Immature natural killer cell (primary cell): ENCODE measurements around the gene POC1B. TPM values are rescaled to one million over a fixed set of nuclear protein-coding genes. Genes with fewer than 3 reads are reported as not detected.

Experiments used
- DNase-seq, 3 donors: peaks; one replicate each; pipeline ENCODE4 v3.0.0; 2022; ENCODE audit warnings: mixed read lengths in 1 of 3
- H3K27ac Mint-ChIP-seq, 6 donors: one replicate each; pipeline ENCODE4 v1.8.0; 2020; ENCODE audit warnings: mixed read lengths in 6 of 6, mild to moderate bottlenecking in 5 of 6, inconsistent platforms in 4 of 6, moderate library complexity in 3 of 6
- H3K27me3 Mint-ChIP-seq, 3 donors: one replicate each; pipeline ENCODE4 v1.8.0; 2020 to 2021; ENCODE audit warnings: low read depth in 3 of 3, mild to moderate bottlenecking in 3 of 3, mixed read lengths in 3 of 3, moderate library complexity in 3 of 3, inconsistent platforms in 1 of 3
- H3K36me3 Mint-ChIP-seq, 3 donors: one replicate each; pipeline ENCODE4 v1.8.0; 2020; ENCODE audit warnings: mixed read lengths in 3 of 3, inconsistent platforms in 2 of 3, mild to moderate bottlenecking in 2 of 3
- H3K4me1 Mint-ChIP-seq, 2 donors: one replicate each; pipeline ENCODE4 v1.8.0; 2020; ENCODE audit warnings: inconsistent platforms in 2 of 2, mild to moderate bottlenecking in 2 of 2, mixed read lengths in 2 of 2, moderate library complexity in 1 of 2
- H3K4me3 Mint-ChIP-seq, 5 donors: one replicate each; pipeline ENCODE4 v1.8.0; 2020; ENCODE audit warnings: mild to moderate bottlenecking in 5 of 5, mixed read lengths in 5 of 5, inconsistent platforms in 3 of 5, moderate library complexity in 3 of 5
- H3K9me3 Mint-ChIP-seq, 6 donors: one replicate each; pipeline ENCODE4 v1.8.0; 2020; ENCODE audit warnings: mild to moderate bottlenecking in 6 of 6, mixed read lengths in 6 of 6, inconsistent platforms in 4 of 6, moderate library complexity in 3 of 6
- polyA plus RNA-seq, 3 donors: library from polyadenylated mRNA; unstranded; fragments of 300-500 nt; fragmentation: Illumina TruSeq; gene quantifications; one replicate each; pipeline ENCODE4 v1.2.3, GENCODE V29; 2021

Gene POC1B
- polyA plus RNA-seq, 3 donors from 2014 or later: 57.0 to 85.1 (median 57.9) TPM

DNA sequence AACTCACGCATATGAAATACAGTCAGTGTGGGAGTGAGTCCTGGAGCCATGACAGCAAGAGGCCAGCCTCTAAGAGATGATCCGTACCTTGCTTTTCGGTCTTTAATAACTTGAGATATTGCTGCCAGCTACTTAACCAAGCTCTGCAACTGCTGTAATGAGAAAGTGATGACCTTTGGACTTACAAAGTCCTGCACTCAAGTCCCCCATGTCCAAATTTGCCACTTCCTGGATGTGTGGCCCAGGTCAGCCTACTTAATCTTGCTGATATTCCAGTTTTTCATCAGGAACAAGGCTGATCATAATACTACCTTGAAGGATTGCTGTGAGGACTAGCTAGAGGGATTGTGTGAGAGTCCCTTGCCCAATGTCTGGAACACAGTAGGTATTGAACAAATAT is 139.7 kb downstream of the POC1B start:
- peaks cover 2 to 4% (median 3%) of the 10 kb centered on the region in 3 donors for H3K27me3 Mint-ChIP-seq
- H3K27ac Mint-ChIP-seq: no peak overlapping the region
- no peaks in the 10 kb centered on the region for H3K9me3 Mint-ChIP-seq
- no peaks in the 10 kb centered on the region for H3K36me3 Mint-ChIP-seq
- no peak for DNase-seq
- peaks cover 17 to 18% of the 10 kb centered on the region in 2 donors for H3K4me1 Mint-ChIP-seq
- H3K4me3 Mint-ChIP-seq: no peak overlapping the region

- H3K4me3 Mint-ChIP-seq: no peak overlapping the region
- H3K9me3 Mint-ChIP-seq: no peaks in the 10 kb centered on the region
Observed at GRCh38 chr12:89384807-89385206, 141.0 kb downstream of the POC1B start.

DNA sequence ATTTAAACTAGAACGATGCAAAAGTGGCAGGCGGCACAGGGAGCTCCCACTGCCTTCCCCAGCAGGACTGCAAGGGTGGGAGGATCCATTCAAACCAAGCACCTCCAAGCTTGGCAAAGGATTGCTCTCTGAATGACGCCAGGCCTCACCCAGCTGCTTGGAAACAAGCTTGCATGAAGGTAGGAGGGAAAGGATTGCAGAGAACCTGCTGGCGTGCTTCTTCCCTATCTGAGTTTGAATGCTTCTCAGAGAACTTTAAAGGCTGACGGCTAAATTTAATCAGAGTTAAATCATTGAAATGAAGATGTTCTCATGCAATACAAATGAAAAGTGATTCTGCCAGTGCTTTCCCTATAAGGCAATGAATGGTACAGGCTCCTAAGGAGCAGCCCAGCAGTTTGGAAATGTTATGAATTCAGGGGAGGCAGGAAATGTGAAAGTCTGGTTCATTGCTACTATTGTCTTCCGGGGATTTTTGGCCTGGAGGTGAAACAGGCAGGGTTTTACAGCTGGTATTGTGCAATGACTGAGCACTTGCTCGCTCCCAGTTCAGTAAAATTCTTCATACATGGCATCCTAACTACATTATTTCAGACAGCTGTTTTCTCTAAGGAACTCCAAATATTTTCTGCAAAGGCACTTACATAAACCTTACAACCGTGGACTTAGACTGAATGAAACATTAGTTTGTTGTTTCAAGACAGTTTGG is 141.6 kb downstream of the POC1B start:
- Mint-ChIP-seq H3K27me3 (peaks cover 2 to 6% (median 3%) of the 10 kb centered on the region in 3 donors), H3K4me1 (peaks cover 0 to 2% of the 10 kb centered on the region in 2 donors), H3K27ac (no peak overlapping the region), H3K9me3 (no peaks in the 10 kb centered on the region), H3K36me3 (no peaks in the 10 kb centered on the region), H3K4me3 (no peak overlapping the region)
- no peak for DNase-seq

More at GRCh38 chr12:89384807-89385206, 141.0 kb downstream of the POC1B start:
- no peak for DNase-seq
- Mint-ChIP-seq H3K27me3 (peaks cover 2 to 6% (median 3%) of the 10 kb centered on the region in 3 donors), H3K36me3 (no peaks in the 10 kb centered on the region), H3K27ac (no peak overlapping the region), H3K4me1 (peaks cover 3 to 7% of the 10 kb centered on the region in 2 donors)

DNA sequence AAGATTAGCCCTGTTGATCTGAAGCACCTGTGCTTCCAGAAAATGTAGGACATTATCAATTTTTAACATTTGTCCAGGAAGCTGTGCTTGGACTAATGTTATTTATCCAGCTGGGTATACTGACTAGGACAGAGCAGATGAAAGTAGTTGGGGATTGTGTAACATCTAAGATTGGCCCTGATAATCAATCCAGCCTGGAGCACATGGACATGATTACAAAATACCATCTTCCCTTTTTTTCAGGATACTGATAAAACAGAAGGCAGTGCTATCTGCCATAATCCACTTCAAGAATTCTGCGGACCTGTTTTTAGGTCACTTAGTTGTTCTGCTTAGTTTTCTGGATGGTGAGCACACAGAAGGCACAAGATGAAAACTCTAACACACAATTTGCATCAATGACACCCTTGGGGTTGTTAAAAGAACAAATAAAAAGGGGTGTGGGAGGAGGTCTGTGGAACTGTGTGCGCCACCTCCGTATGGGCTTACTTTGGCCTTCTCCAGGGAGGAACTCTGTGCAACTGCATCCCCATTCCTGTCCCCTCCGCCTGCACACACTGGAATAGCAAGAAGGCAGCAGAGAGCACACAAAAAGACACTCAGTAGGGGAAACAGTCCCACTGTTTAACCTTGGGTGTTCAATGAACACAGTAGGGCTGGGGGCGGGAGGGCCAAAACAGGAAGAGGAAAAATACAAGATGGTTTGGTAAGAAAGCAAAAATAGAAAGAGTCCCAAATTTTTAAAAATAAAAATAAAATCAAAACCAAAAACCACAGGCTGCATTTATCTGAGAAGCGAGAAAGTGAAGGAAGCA is 142.4 kb downstream of the POC1B start:
- no peaks in the 10 kb centered on the region for H3K36me3 Mint-ChIP-seq
- no peak overlapping the region for H3K4me3 Mint-ChIP-seq
- no peaks in the 10 kb centered on the region for H3K9me3 Mint-ChIP-seq
- peaks cover 2 to 6% (median 3%) of the 10 kb centered on the region in 3 donors for H3K27me3 Mint-ChIP-seq
- no peak for DNase-seq
- H3K27ac Mint-ChIP-seq: no peak overlapping the region
- peaks cover 0 to 2% of the 10 kb centered on the region in 2 donors for H3K4me1 Mint-ChIP-seq

DNA sequence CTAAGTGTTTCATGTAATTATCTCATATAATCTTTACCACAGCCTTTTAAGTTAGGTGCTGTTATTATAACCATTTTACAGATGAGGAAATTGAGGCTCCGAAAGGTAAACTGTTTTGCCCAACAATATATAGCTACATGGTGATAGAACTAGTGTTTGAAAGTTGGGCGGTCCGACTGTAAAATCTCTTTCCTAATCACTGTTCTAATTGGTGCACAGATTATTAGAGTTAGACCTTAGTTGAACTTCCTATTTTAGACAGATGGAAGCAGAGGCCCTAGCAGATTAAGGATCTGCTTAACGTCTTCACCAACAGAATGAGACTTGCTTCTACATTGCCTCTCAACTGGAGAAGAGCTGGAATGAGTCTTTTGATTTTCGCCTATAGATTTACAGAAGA is 143.5 kb downstream of the POC1B start:
- no peak for DNase-seq
- Mint-ChIP-seq H3K9me3 (no peaks in the 10 kb centered on the region), H3K36me3 (peaks cover 0 to 5% (median 0%) of the 10 kb centered on the region in 3 donors), H3K4me1 (peaks cover 0 to 2% of the 10 kb centered on the region in 2 donors), H3K4me3 (no peak overlapping the region), H3K27me3 (peaks cover 3 to 6% (median 5%) of the 10 kb centered on the region in 3 donors), H3K27ac (no peak overlapping the region)

- H3K36me3 Mint-ChIP-seq: peaks cover 0 to 5% (median 0%) of the 10 kb centered on the region in 3 donors
- peaks cover 3 to 5% (median 3%) of the 10 kb centered on the region in 3 donors for H3K27me3 Mint-ChIP-seq
- no peaks in the 10 kb centered on the region for H3K9me3 Mint-ChIP-seq
- no peak for DNase-seq
- no peak overlapping the region for H3K27ac Mint-ChIP-seq
- H3K4me1 Mint-ChIP-seq: peaks cover 20 to 21% of the 10 kb centered on the region in 2 donors
- no peak overlapping the region for H3K4me3 Mint-ChIP-seq
Observed at GRCh38 chr12:89379839-89380467, 145.9 kb downstream of the POC1B start.

- Mint-ChIP-seq H3K27me3 (peaks cover 3 to 4% (median 3%) of the 10 kb centered on the region in 3 donors), H3K9me3 (no peaks in the 10 kb centered on the region), H3K4me1 (peaks cover 20 to 21% of the 10 kb centered on the region in 2 donors), H3K27ac (no peak overlapping the region), H3K36me3 (peaks cover 0 to 5% (median 0%) of the 10 kb centered on the region in 3 donors), H3K4me3 (no peak overlapping the region)
- no peak for DNase-seq
Observed at GRCh38 chr12:89379148-89379838, 146.6 kb downstream of the POC1B start.

- Mint-ChIP-seq H3K9me3 (no peaks in the 10 kb centered on the region), H3K4me1 (peaks cover 18 to 21% of the 10 kb centered on the region in 2 donors), H3K4me3 (peak overlapping the region in 1 of 5 donors; percentile 29), H3K36me3 (peaks cover 0 to 5% (median 0%) of the 10 kb centered on the region in 3 donors), H3K27me3 (peaks cover 0 to 3% (median 2%) of the 10 kb centered on the region in 3 donors), H3K27ac (peak overlapping the region in 4 of 6 donors; percentile 69 to 87 (median 78))
- no peak for DNase-seq
Observed at GRCh38 chr12:89376844-89377243, 149.0 kb downstream of the POC1B start.

DNA sequence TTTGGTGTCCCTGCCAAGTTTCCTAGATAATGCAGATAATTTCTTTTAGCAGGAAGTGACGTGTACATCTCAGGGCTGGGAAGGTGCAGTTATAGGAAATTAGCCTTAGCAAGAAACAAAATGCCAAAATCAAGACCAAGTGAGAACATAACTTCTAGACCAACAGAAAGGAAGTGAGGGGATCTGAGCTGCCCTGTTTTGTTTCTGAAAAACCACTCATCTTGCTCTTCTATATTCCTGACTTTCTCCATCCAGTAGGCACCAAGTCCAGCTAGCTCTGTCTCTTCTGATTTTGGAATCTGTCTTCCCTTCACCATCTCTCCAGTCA is 149.7 kb downstream of the POC1B start:
- Mint-ChIP-seq H3K27me3 (peaks cover under 1 to 3% (median 2%) of the 10 kb centered on the region in 3 donors), H3K36me3 (peaks cover 0 to 5% (median 0%) of the 10 kb centered on the region in 3 donors), H3K4me3 (peak overlapping the region; percentile 4 to 63 (median 31)), H3K27ac (peak overlapping the region; percentile 22 to 87 (median 75)), H3K9me3 (no peaks in the 10 kb centered on the region), H3K4me1 (peaks cover 18 to 21% of the 10 kb centered on the region in 2 donors)
- DNase-seq: no peak

DNA sequence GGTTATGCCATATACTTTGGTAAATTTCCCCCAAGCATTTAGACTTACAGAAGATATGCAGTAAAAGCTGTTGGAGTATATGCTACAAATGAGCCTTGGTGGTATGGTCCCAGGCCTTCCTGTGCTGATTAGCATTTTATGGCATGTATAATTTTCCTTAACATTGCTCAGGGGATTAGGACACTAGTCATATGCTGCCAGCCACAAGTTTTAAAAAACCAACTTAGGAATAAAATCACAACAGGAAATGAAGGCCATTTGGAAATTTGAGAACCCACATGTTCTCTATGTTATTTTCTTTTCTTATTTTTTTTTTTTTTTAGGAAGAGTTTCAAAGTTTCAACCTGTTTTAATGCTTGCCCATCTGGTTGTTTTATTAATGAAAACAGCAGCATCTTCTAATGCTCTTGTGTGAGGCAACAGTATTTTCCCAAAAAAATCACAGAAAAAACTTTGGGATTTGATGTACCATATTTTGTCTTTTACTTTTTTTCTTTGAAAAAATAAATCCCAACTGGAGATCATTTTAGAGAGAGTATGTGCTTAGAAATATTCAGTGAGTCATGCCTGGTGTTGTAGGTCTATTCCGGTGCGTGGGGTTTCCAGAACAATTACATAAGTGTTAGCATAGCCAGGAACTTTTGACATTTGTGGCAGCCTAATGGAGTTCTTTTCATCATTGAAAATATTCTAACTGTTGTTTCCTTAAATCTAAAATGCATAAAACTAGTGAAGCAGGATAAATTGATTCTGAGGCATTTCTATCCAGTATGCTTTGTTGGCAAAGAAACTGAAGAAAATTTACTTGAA is 151.9 kb downstream of the POC1B start:
- Mint-ChIP-seq H3K4me1 (peaks cover 21 to 33% of the 10 kb centered on the region in 2 donors), H3K27ac (no peak overlapping the region), H3K36me3 (peaks cover 0 to 5% (median 3%) of the 10 kb centered on the region in 3 donors), H3K9me3 (no peaks in the 10 kb centered on the region), H3K4me3 (no peak overlapping the region), H3K27me3 (peaks cover 2 to 3% (median 3%) of the 10 kb centered on the region in 3 donors)
- DNase-seq: no peak

GRCh38 chr12:89372584-89373370 is 153.1 kb downstream of the POC1B start:
- H3K27ac Mint-ChIP-seq: peak overlapping the region in 1 of 6 donors; percentile 42
- peaks cover 21 to 33% of the 10 kb centered on the region in 2 donors for H3K4me1 Mint-ChIP-seq
- H3K27me3 Mint-ChIP-seq: peaks cover 0 to 3% (median 2%) of the 10 kb centered on the region in 3 donors
- H3K9me3 Mint-ChIP-seq: no peaks in the 10 kb centered on the region
- peaks cover 0 to 8% (median 3%) of the 10 kb centered on the region in 3 donors for H3K36me3 Mint-ChIP-seq
- no peak for DNase-seq
- H3K4me3 Mint-ChIP-seq: no peak overlapping the region

DNA sequence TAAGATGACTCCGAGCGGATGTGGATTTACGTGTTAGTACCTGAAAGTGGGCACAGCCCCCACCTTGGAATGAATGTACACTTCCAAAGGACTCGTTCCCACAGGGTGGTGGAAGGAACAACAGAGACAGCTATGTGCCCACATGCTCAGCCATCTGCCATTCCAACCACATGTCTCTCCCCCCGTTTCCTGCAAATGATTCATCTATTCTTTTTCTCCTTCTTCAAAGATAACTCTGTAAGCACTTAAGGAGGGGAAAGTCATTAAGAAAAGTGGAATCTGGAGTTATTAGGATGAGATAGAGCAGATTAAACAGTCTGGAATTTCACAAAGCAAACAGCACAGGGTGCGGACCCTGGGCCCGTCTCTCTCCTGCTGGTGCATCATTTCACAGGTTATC is 155.0 kb downstream of the POC1B start:
- Mint-ChIP-seq H3K27me3 (peaks cover 0 to 3% (median 2%) of the 10 kb centered on the region in 3 donors), H3K36me3 (peaks cover 0 to 7% (median 3%) of the 10 kb centered on the region in 3 donors), H3K27ac (peak overlapping the region in 1 of 6 donors; percentile 15), H3K9me3 (no peaks in the 10 kb centered on the region), H3K4me1 (peaks cover 9 to 19% of the 10 kb centered on the region in 2 donors), H3K4me3 (no peak overlapping the region)
- DNase-seq: no peak
